Urinary bladder (tissue), 4 donors: ENCODE results near the gene COL6A2. TPM values are rescaled to one million over a fixed set of nuclear protein-coding genes. Genes with fewer than 3 reads are reported as not detected.

ENCODE experiments used
- DNase-seq: peaks from one replicate; pipeline ENCODE4 v3.0.0-alpha.2; 2015; ENCODE audit errors: extremely low spot score
- H3K27ac ChIP-seq: one replicate; pipeline ENCODE4 v1.5.1; 2013; ENCODE audit warnings: low read depth, mild to moderate bottlenecking, moderate library complexity
- H3K36me3 ChIP-seq: one replicate; pipeline ENCODE4 v1.6.1; 2013; ENCODE audit warnings: mild to moderate bottlenecking, moderate library complexity; ENCODE audit not compliant: insufficient read depth
- H3K4me1 ChIP-seq: one replicate; pipeline ENCODE4 v1.6.1; 2013; ENCODE audit warnings: mild to moderate bottlenecking, moderate library complexity; ENCODE audit not compliant: insufficient read depth
- H3K4me3 ChIP-seq: one replicate; pipeline ENCODE4 v1.5.1; 2013; ENCODE audit warnings: low read depth, low read length
- WGBS: extraction: QIAGEN DNeasy Blood & Tissue Kit; methylation state at CpG from one replicate; pipeline ENCODE4 v1.1.7; 2013; 5-methylcytosine and 5-hydroxymethylcytosine counted together
- polyA plus RNA-seq: library from polyadenylated mRNA; stranded (reverse); fragments of 200-250 nt; gene quantifications from one replicate; pipeline ENCODE4 v1.2.3, GENCODE V29; 2013
- total RNA-seq: library from RNA; depleted of rRNA; stranded (reverse); fragments of >200 nt; gene quantifications from one replicate; pipeline ENCODE4 v1.2.3, GENCODE V29; 2014
- donor health status: healthy with polysubstance abuse.
- donor health status: healthy.

Gene COL6A2
- total and polyA plus RNA-seq, 2 donors = 1,109 to 1,471 TPM

- no peak overlapping the region for H3K4me3 ChIP-seq
- 31% methylated on average over 33 of the region's 33 CpGs for WGBS
- no peaks in the 10 kb centered on the region for H3K36me3 ChIP-seq
- H3K27ac ChIP-seq = no peak overlapping the region
- no peaks in the 10 kb centered on the region for H3K4me1 ChIP-seq
- DNase-seq = no peak
Observed at GRCh38 chr21:46153247-46154154, 55.6 kb downstream of the COL6A2 start.

DNA sequence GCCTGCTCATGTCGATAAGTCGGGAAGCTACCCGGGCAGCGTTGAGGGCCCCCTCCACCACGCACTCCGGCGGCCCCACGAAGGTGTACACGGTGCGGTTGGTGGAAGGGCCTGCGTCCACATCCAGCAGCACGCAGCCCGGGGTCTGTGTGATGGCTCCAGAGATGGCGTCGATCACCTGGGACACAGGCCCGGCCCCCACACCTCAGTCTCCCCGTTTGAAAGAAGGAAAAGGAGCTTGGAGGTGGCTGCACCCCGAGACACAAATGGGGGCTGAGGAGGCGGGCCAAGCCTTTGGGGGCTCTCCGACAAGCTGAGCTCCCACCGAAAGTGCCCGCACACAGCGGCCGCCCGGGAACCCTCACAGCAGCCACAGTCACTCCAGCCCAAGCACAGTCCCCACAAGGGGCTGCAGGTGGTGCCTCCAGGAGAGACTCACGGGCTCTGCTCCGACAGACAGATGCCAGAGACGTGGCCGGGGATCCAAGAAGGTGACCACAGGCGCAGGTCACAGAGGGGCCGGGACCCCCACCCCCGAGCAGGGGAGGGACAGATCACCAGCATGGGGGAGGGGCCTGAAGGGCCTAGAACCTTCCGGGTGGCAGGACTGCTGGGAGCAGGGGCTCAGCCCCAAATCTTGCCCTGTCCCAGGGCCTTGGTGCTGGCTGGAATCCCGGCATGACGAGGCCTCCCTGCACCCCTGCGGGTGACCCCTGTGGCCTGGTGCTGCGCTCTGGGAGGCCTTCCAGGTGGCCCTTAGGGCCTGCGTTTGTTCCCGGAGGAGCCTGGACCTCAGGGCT is 56.4 kb downstream of the COL6A2 start:
- H3K36me3 ChIP-seq = no peaks in the 10 kb centered on the region
- no peaks in the 10 kb centered on the region for H3K4me1 ChIP-seq
- H3K4me3 ChIP-seq = no peak overlapping the region
- no peak for DNase-seq
- no peak overlapping the region for H3K27ac ChIP-seq
- 89% methylated on average over 39 of the region's 39 CpGs for WGBS

DNA sequence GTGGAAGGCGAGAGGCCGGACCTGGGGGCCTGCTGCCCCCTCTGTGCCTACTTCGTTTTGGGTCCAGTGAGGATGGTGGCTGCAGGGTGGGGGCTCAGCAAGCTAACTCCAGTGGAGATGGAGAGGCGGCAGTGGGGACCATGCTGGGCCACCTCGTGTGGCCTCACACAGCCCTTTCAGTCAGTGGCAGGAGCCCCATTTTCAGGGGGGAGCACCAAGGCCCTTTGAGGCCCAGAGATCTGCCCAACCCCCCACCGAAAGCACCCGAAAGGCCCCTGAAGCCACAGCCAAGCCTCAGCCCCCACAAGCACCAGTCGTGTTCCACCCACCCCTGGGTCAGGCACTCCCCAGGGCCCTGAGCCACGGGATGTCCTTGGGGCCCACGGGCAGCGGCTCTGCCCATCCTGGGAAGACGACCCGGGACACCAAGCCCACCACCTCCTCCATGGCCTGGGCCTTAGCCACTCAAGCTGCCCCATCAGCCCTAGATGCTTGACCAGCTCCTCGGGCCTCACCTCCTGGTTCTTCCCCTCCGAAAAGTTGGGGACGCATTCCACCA is 57.1 kb downstream of the COL6A2 start:
- Histone ChIP-seq H3K4me1 (no peaks in the 10 kb centered on the region), H3K27ac (no peak overlapping the region), H3K4me3 (no peak overlapping the region), H3K36me3 (no peaks in the 10 kb centered on the region)
- 91% methylated on average over 16 of the region's 16 CpGs for WGBS
- no peak for DNase-seq

DNA sequence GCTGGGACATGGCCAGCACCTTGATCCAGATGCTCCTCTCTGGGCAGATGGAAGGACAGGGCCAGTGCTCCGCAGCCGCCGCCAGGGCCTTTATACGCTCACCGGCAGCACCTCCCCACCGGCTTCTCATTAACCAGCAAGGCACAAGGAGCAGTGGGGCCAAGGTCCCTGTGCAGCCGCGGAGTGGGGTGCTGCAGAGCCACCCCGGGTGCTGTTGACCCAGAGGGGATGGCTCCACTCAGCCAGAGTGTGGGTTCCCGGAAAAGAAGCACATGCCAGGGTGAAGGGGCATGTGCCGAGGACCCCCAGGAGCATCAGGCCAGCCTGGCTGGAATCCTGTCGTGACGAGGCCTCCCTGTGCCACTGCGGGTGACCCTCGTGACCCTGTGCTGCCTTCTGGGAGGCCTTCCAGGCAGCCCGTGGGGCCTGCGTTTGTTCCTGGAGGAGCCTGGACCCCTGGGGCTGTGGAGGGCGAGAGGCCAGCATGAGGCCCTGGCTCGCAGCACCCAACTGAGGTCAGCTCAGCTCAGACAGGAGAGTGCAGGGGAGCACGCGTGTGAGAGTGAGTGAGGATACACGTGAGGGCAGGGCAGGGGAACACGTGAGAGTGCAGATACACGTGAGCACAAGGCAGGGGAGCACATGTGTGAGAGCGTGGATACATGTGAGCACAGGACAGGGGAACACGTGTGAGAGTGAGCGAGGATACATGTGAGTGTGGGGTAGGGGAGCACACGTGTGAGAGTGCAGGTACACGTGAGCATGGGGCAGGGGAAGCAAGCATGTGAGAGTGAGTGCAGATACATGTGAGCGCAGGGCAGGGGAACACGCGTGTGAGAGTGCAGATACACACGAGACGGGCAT is 57.8 kb downstream of the COL6A2 start, which contains the start of gene FTCD:
TSS of gene FTCD (minus strand) at position 66 of the 864 bp plus-strand sequence. CDS start at position 10, 56 bp downstream.
- Histone ChIP-seq H3K4me1 (no peaks in the 10 kb centered on the region), H3K27ac (no peak within 1 kb of the TSS), H3K36me3 (no peaks in the 10 kb centered on the region), H3K4me3 (no peak within 1 kb of the TSS)
- no peak for DNase-seq
- 87% methylated on average over 34 of the region's 34 CpGs for WGBS

DNA sequence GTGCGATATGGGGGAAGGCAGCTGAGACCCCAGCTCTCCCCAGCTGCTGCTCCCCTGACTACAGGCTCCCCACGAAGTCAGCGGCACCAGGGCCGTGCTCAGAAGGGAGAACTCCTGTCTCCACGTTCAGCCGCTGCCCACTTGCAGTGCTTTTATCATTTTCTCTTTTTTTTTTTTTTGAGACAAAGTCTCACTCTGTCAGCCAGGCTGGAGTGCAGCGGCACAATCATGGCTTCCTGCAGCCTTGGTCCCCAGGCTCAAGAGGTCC is 58.4 kb downstream of the COL6A2 start:
- Histone ChIP-seq H3K4me1 (no peaks in the 10 kb centered on the region), H3K4me3 (no peak overlapping the region), H3K27ac (no peak overlapping the region), H3K36me3 (no peaks in the 10 kb centered on the region)
- DNase-seq = no peak
- 84% methylated on average over 7 of the region's 7 CpGs for WGBS

DNA sequence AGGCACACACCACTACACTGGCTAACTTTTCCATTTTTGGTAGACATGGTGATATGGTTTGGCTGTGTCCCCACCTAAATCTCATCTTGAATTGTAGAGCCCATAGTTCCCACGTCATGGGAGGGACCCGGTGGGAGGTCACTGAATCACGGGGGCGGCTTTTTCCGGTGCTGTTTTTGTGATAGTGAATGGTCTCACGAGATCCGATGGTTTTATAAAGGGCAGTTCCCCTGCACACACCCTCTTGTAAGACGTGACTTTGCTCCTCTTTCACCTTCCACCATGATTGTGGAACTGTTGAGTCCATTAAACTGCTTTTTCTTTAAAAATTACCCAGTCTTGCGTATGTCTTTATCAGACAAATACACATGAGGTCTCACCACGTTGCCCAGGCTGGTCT is 58.8 kb downstream of the COL6A2 start:
- H3K36me3 ChIP-seq = no peaks in the 10 kb centered on the region
- no peaks in the 10 kb centered on the region for H3K4me1 ChIP-seq
- 85% methylated on average over 10 of the region's 10 CpGs for WGBS
- H3K27ac ChIP-seq = no peak overlapping the region
- no peak overlapping the region for H3K4me3 ChIP-seq
- no peak for DNase-seq

DNA sequence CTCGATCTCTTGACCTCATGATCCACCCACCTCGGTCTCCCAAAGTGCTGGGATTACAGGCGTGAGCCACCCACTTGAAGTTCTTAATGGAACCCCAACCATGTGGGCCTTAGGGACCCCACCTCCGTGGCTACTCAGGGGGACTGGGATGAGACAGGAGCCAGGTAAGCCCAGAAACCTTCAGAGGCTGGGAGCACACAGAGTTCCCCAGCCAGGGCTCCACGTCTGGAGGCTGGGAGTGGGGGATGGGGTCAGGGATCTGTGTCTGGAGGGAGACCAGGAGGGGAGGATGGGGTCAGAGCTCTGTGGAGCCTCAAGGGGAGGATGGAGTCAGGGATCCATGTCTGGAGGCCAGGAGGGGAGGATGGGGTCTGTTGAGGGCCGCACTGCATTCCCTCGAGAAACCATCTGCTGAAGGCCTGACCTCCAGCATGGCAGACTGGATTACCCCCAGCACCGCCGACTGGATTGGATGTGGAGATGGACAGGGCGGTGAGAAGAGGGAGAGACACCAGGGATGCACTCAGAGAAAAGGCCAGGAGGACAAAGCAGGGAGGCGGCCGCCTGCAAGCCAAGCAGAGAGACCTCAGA is 59.6 kb downstream of the COL6A2 start:
- H3K36me3 ChIP-seq = no peaks in the 10 kb centered on the region
- H3K4me1 ChIP-seq = no peaks in the 10 kb centered on the region
- DNase-seq = no peak
- 94% methylated on average over 12 of the region's 12 CpGs for WGBS
- H3K4me3 ChIP-seq = no peak overlapping the region
- H3K27ac ChIP-seq = no peak overlapping the region

DNA sequence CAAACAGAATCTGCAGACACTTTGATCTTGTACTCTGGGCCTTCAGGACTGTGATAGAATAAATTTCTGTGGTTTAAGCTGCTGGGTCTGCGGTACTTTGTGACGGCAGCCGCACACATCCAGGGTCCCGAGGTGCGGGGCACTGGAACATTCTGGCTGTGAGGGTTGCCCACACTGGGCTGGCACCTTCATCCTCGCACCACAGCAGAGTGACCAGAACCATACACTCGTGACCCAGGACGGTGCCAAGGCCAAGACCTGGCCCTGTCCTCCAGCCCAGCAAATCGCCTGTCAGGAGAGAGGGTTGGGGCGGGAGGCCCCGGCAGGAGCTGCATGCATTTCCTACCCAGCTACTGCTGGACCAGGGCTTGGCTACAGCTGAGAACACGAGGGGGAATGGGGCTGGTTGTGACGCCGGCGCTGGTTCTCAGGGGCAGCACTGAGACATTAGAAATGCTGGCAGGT is 60.1 kb downstream of the COL6A2 start:
- H3K36me3 ChIP-seq = no peaks in the 10 kb centered on the region

DNA sequence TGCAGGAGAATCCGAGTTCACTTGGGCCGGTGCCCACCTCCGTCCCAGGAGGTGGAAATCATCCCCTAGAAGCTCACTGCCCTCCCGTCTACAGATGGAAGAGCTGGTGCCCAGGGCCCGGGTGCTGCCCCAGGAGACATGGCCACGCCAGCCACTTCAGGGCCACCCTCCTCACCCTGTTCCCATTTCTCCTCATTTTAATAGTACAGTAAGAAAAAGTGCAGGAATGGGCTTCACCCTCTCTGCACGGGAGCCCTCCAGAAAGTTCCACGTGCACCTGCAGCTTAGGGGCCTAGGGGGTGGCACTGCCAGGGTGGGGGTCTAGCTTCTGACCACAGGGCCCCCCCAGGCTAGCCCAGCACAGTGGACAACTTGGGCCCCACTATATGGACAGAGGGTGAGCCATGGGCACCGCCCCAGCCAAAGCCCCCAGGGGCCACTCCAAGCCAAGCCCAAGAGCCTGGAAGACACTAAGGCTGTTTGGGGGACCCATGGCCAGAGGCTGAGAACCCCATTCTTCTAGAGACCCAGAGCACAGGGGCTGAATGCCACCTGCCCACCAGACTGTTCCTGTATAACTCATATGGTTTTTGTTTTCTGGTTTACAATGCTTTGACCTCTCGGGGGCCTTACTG is 60.9 kb downstream of the COL6A2 start:
- H3K36me3 ChIP-seq = no peaks in the 10 kb centered on the region
- no peak for DNase-seq
- 89% methylated on average over 10 of the region's 10 CpGs for WGBS
- no peak overlapping the region for H3K27ac ChIP-seq
- no peak overlapping the region for H3K4me3 ChIP-seq
- H3K4me1 ChIP-seq = no peaks in the 10 kb centered on the region

More for the DNA sequence above, 60.1 kb downstream of the COL6A2 start:
- Histone ChIP-seq H3K4me1 (no peaks in the 10 kb centered on the region), H3K27ac (no peak overlapping the region), H3K4me3 (no peak overlapping the region)
- WGBS = 89% methylated on average over 15 of the region's 15 CpGs
- DNase-seq = no peak

DNA sequence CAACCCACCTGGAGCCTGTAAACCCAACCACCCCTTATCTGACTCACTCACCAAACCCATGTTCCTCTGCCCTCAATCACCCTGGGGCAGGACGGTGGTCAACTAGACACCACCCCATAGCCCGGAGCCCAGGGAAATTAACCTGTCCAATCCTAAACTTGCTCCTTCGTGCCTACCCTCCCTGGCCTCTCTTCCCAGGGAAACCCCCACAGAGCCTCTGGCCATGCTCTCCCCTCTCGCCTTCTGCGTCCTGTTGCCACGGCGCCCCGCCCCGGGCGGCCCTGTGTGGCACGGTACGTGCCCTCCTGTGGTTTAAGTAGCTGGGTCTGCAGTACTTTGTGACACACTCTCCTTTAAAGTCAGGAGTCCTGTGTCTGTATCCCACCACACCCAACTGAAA is 61.5 kb downstream of the COL6A2 start:
- WGBS = 94% methylated on average over 12 of the region's 12 CpGs
- H3K27ac ChIP-seq = no peak overlapping the region
- DNase-seq = no peak
- no peak overlapping the region for H3K4me3 ChIP-seq
- H3K36me3 ChIP-seq = no peaks in the 10 kb centered on the region
- no peaks in the 10 kb centered on the region for H3K4me1 ChIP-seq

GRCh38 chr21:46159841-46160656 is 62.1 kb downstream of the COL6A2 start:
- no peak for DNase-seq
- no peaks in the 10 kb centered on the region for H3K4me1 ChIP-seq
- WGBS = 90% methylated on average over 32 of the region's 32 CpGs
- H3K36me3 ChIP-seq = no peaks in the 10 kb centered on the region
- H3K27ac ChIP-seq = no peak overlapping the region
- no peak overlapping the region for H3K4me3 ChIP-seq

DNA sequence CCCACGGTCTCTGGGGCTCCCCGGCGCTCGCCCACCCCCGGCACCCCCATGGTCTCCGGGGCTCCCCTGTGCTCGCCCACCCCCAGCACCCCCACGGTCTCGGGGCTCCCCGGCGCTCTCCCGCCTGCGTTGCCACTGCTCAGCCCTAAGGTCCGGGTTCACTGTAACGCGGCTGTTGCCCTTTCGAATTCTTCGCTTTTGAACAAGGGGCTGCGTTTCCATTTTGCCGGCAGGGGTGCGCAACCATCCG is 62.7 kb downstream of the COL6A2 start:
- Histone ChIP-seq H3K27ac (no peak overlapping the region), H3K36me3 (no peaks in the 10 kb centered on the region), H3K4me1 (no peaks in the 10 kb centered on the region), H3K4me3 (no peak overlapping the region)
- WGBS = 86% methylated on average over 22 of the region's 22 CpGs
- DNase-seq = no peak
